ENCODE data around the gene TTC7B. TPM values are rescaled to one million over a fixed set of nuclear protein-coding genes. Genes with fewer than 3 reads are reported as not detected.
A peak's percentile ranks its signal among the peaks of the same experiment; 100 is the strongest.

TTC7B gene
- total and polyA plus RNA-seq, 2 of the 8 experiments (the other 6 are each of a cell fraction or from before 2014, with no cell fraction given): 23.7 to 34.0 TPM

- TF ChIP-seq TCF12 (IDR thresholded peaks at IDR 0.05; ENCODE audit: low read depth, low read length): peak; percentile 94
- TF ChIP-seq ZNF274 (IDR thresholded peaks at IDR 0.05; ENCODE audit: borderline replicate concordance, extremely low read depth, low read length): no peak
- TF ChIP-seq SIN3A (conservative IDR thresholded peaks at IDR 0.05 in 1 of 2, IDR thresholded peaks at IDR 0.05 in 1 of 2; ENCODE audit: low read depth in 1 of 2, low read length in 2 of 2): peak; percentile 82 to 88; a peak in 3 of 4 replicates
- peak; percentile 58; the same call in 1 of the 2 replicates for TF ChIP-seq USF2 (IDR thresholded peaks at IDR 0.05; ENCODE audit: low read length)
- no peak for TF ChIP-seq CBX8 (IDR thresholded peaks at IDR 0.05; ENCODE audit: borderline replicate concordance, low read depth, low read length)
- TF ChIP-seq JUND (IDR thresholded peaks at IDR 0.05; ENCODE audit: low read length): peak; percentile 92
- no peak for TF ChIP-seq RNF2 (IDR thresholded peaks at IDR 0.05; ENCODE audit: borderline replicate concordance, low read depth, low read length, missing control alignments, poor library complexity, severe bottlenecking)
- TF ChIP-seq FOSL1 (IDR thresholded peaks at IDR 0.05; ENCODE audit: insufficient read depth, low read depth, low read length): no peak
- TF ChIP-seq ASH2L (IDR thresholded peaks at IDR 0.05; ENCODE audit: low read length): no peak
- no peak for TF ChIP-seq KDM4A (IDR thresholded peaks at IDR 0.05; ENCODE audit: low read depth, low read length, severe bottlenecking)
- no peak for TF ChIP-seq SIX5 (IDR thresholded peaks at IDR 0.05; ENCODE audit: low read depth, low read length)
- no peak; the same call in 1 of the 2 replicates for TF ChIP-seq E2F6 (IDR thresholded peaks at IDR 0.05)
- no peak for TF ChIP-seq BACH1 (IDR thresholded peaks at IDR 0.05; ENCODE audit: low read length)
- no peak for TF ChIP-seq POLR2AphosphoS5 (IDR thresholded peaks at IDR 0.05; ENCODE audit: low read depth, low read length)
- TF ChIP-seq SRF (IDR thresholded peaks at IDR 0.05; ENCODE audit: low read depth, low read length): no peak
- no peak; a peak in 1 of 4 replicates for TF ChIP-seq CTCF (IDR thresholded peaks at IDR 0.05; ENCODE audit: control extremely low read depth in 1 of 3, insufficient read depth in 1 of 3, low read depth in 1 of 3, low read length in 3 of 3)
- TF ChIP-seq HDAC2 (IDR thresholded peaks at IDR 0.05; ENCODE audit: borderline replicate concordance in 1 of 2, low read depth in 2 of 2, low read length in 2 of 2): 0 out of 4 replicates have a peak, but pooled peaks of 1 of the 2 experiments have one; percentile 35
- no peak for TF ChIP-seq KDM1A (IDR thresholded peaks at IDR 0.05; ENCODE audit: borderline replicate concordance, low read length)
Observed at GRCh38 chr14:90645842-90646443, 170.3 kb downstream of the TTC7B start (continued).
